GM18861 (cell line): ENCODE data around the gene CATSPERD.

Source experiments
- ATAC-seq: cut with Tn5 transposase; IDR thresholded peaks from one replicate; pipeline ENCODE4 v1.9.1; 2021; ENCODE audit not compliant: unreplicated experiment

CATSPERD gene

DNA sequence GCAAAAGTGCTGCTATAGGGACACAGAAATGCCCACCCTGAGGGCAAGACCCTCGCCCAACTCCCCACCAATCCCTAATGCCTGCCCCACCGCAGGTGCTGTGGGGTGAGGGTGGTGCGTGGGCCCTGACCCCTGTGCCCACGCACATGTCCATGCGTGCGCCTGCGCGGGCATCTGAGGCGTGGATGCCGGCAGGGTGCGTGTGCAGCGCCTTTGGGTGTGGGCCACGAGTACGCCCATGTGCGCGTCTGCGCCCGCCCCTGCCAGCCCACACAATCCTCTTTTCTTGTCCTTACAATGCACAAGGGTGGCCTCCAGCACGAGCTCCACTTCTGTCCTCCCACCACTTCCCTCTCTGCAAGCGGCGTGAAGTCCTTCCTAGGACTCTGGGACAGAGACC is 104.7 kb downstream of the CATSPERD start:
- no peak for ATAC-seq

DNA sequence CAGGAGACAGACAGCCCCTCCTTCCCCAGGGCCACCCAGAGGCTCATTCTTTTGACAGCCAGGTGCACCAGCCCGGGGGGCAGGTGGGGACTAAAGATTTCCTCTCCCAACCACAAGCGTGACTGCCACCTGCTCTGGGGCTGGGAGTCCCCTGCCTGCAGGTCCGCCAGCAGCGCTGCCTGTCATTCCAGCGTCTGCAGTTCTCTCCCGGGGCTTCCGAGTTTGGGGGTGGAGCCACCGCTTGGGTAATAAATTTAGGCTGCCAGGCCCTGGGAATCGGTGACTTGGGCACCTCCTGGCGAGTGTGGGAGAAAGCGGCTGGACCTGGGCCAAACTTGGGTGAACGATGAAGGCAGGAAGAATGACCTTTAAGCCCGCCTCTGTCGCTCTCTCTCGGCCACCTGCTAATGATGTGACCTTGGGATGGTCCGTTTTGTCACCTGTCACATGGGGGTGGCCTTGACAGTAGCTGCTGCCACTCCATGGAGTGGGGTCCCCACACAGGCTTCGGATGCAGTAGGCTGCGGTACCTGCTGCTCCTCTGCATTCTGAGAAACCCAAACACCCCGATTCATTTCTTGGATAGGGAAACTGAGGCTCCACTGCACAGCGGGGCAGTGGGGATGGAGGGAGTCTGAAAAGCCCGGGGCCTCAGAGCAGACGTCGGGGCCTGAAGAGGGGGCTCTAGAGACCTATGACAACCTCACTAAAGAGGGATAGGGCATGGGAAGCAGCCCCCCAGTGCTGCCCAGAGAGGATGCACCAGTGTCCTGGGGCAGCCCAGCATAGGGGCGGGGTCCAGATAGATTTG is 106.3 kb downstream of the CATSPERD start:
- ATAC-seq = no peak

DNA sequence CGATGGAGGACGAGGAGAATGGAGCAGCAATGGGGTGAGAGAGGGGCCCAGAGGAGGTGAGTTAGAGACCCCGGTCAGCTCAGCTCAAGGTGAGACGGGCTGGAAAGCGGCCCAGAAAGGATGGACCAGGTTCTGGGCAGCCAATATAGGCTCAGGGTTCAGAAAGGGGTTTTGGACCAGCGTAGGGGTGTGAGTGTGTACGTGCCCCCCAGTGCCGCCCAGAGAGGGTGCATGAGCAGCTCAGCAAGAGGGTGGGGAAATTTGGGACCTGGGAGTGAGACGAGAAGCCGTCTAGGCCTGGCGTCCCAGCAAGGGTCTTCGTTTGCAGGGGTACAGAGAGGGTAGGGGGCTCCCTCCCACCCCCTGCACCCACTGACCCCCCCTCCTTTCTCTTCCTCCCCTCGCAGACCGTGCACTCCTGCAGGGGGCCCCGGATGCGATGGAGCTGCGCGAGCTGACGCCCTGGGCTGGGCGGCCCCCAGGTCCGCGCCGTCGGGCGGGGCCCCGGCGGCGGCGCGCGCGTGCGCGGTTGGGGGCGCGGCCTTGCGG is 107.0 kb downstream of the CATSPERD start:
- no peak for ATAC-seq

DNA sequence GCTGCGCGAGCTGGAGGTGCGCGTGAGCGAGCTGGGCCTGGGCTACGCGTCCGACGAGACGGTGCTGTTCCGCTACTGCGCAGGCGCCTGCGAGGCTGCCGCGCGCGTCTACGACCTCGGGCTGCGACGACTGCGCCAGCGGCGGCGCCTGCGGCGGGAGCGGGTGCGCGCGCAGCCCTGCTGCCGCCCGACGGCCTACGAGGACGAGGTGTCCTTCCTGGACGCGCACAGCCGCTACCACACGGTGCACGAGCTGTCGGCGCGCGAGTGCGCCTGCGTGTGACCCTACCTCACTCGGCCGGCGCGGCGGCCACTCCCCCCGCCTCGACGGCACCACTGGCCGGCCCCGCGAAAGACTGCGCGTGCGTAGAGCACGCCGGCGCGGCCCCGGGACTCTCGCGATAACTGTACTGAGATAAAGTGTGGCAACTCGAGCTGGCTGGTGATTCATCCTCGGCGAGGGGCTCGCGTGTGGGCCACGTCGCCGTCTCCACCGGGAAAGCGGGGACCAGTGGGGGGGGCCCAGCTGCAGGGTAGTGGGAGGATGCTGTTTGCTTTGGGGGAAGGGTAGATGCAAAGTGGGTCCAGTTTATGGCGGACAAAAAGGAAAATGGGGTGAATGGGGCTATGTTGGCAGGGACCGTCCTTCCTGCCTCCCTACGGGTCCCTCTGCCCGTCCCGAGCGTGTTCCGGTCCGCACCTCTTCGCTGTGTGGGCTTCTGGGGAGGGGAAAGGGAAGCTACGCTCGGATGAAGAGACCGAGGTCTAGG is 107.6 kb downstream of the CATSPERD start:
- peak; percentile 79 for ATAC-seq
